Left ventricle myocardium inferior (tissue), 1 donor: ENCODE results near the gene CNFN. TPM values are rescaled to one million over a fixed set of nuclear protein-coding genes. Genes with fewer than 3 reads are reported as not detected.
A peak's percentile ranks its signal among the peaks of the same experiment; 100 is the strongest.

ENCODE experiments used
- DNase-seq: peaks from one replicate; pipeline ENCODE4 v3.0.0-alpha.2; 2020
- H3K27ac ChIP-seq: fragments of 200-600 bp; replicated peaks from 2 replicates; pipeline ENCODE4 v1.8.0; 2021
- H3K27me3 ChIP-seq: fragments of 200-600 bp; 2 replicates; pipeline ENCODE4 v1.8.0; 2021; ENCODE audit warnings: low read depth
- H3K36me3 ChIP-seq: fragments of 200-600 bp; 2 replicates; pipeline ENCODE4 v1.8.0; 2021
- H3K4me1 ChIP-seq: fragments of 200-600 bp; 2 replicates; pipeline ENCODE4 v1.8.0; 2021
- H3K4me3 ChIP-seq: fragments of 200-600 bp; 2 replicates; pipeline ENCODE4 v1.8.0; 2021; ENCODE audit warnings: mild to moderate bottlenecking, moderate library complexity
- H3K9me3 ChIP-seq: fragments of 200-600 bp; replicated peaks from 2 replicates; pipeline ENCODE4 v1.8.0; 2021
- CTCF ChIP-seq: fragments of 200-600 bp; IDR thresholded peaks from 2 replicates; pipeline ENCODE4 v1.8.0; 2021; ENCODE audit warnings: antibody characterized with exemption, mild to moderate bottlenecking, borderline replicate concordance
- intact Hi-C: fragments of 100-400 bp; cut with micrococcal nuclease; formaldehyde crosslinking; loops from one replicate; pipeline ENCODE4 v1.11.0; 2022
- long read RNA-seq: library from polyadenylated mRNA; unstranded; transcript quantifications from one replicate; pipeline ENCODE4 v2.0.0, GENCODE V29; 2021
- total RNA-seq: library from RNA; stranded (reverse); fragmentation: NEBNext Ultra II Directional; extraction: Animal tissue kit (Norgen Biotek cat#: 25700); gene quantifications from one replicate; pipeline ENCODE4 v1.2.1, GENCODE V29; 2021
- donor health status: DM: no; HTN: yes; CAD: no; lungs with severe emphysema.

Gene CNFN
- total RNA-seq = 0.49 TPM
- long read RNA-seq = 0 reads

- TF ChIP-seq CTCF = no peak
- no peak for DNase-seq
- intact Hi-C loops = no loop called here
- Histone ChIP-seq H3K27ac (no peak within 1 kb of the TSS), H3K36me3 (no peaks in the 10 kb centered on the region), H3K4me3 (no peak within 1 kb of the TSS), H3K9me3 (no peaks in the 10 kb centered on the region), H3K27me3 (peaks cover 51% of the 10 kb centered on the region), H3K4me1 (peaks cover 10% of the 10 kb centered on the region)
Observed at GRCh38 chr19:42389899-42390298, at the start of gene CNFN. TSS of gene CNFN (minus strand) at chr19:42390297. CDS start at chr19:42389037, 1,260 bp downstream.

GRCh38 chr19:42436006-42436405 lies 45.9 kb upstream of the CNFN start:
- Histone ChIP-seq H3K4me1 (peaks cover 64% of the 10 kb centered on the region), H3K36me3 (no peaks in the 10 kb centered on the region), H3K27me3 (no peaks in the 10 kb centered on the region), H3K9me3 (no peaks in the 10 kb centered on the region), H3K27ac (peak overlapping the region; percentile 81), H3K4me3 (no peak overlapping the region)
- DNase-seq = no peak
- intact Hi-C loops = no loop called here
- no peak for TF ChIP-seq CTCF

- TF ChIP-seq CTCF = no peak
- DNase-seq = no peak
- no peaks in the 10 kb centered on the region for H3K36me3 ChIP-seq
- no peak overlapping the region for H3K4me3 ChIP-seq
- intact Hi-C loops = no loop called here
- no peaks in the 10 kb centered on the region for H3K9me3 ChIP-seq
- H3K4me1 ChIP-seq = peaks cover 60% of the 10 kb centered on the region
- H3K27ac ChIP-seq = peak overlapping the region; percentile 81
- H3K27me3 ChIP-seq = no peaks in the 10 kb centered on the region
Observed at GRCh38 chr19:42435316-42435715, 45.2 kb upstream of the CNFN start.

GRCh38 chr19:42433503-42434260 lies 43.6 kb upstream of the CNFN start:
- no peaks in the 10 kb centered on the region for H3K27me3 ChIP-seq
- peak; percentile 81 for TF ChIP-seq CTCF
- H3K4me3 ChIP-seq = peak overlapping the region; percentile 1
- H3K4me1 ChIP-seq = peaks cover 50% of the 10 kb centered on the region
- H3K9me3 ChIP-seq = no peaks in the 10 kb centered on the region
- H3K36me3 ChIP-seq = no peaks in the 10 kb centered on the region
- DNase-seq = peak; percentile 85
- intact Hi-C loops = no loop called here
- peak overlapping the region; percentile 81 for H3K27ac ChIP-seq

GRCh38 chr19:42431486-42431885 lies 41.4 kb upstream of the CNFN start:
- peaks cover 57% of the 10 kb centered on the region for H3K4me1 ChIP-seq
- no peak for DNase-seq
- peak overlapping the region; percentile 81 for H3K27ac ChIP-seq
- no peak overlapping the region for H3K4me3 ChIP-seq
- H3K9me3 ChIP-seq = no peaks in the 10 kb centered on the region
- H3K36me3 ChIP-seq = no peaks in the 10 kb centered on the region
- no peaks in the 10 kb centered on the region for H3K27me3 ChIP-seq
- intact Hi-C loops = no loop called here
- TF ChIP-seq CTCF = no peak
